HepG2 (cell line): ENCODE results near the gene GANC.

ENCODE experiments used
- ARID2 ChIP-seq: sonication (generic); formaldehyde crosslinking; IDR thresholded peaks from 2 replicates; pipeline ENCODE4 v1.8.1; 2022; ENCODE audit warnings: mild to moderate bottlenecking, missing genetic modification reagents, borderline replicate concordance
- KAT2B ChIP-seq: fragments of 150-350 bp; IDR thresholded peaks from 2 replicates; pipeline ENCODE4 v1.6.1; 2014; ENCODE audit warnings: low read depth, low read length, borderline replicate concordance
- PLRG1 ChIP-seq: fragments of 450-650 bp; conservative IDR thresholded peaks from 2 replicates; pipeline ENCODE4 v1.6.1; 2016
- POLR2A ChIP-seq, 2 experiments: IDR thresholded peaks; 2 replicates each; pipeline ENCODE4 v1.6.1; 2011; ENCODE audit warnings: low read depth in 2 of 2, low read length in 2 of 2, mild to moderate bottlenecking in 1 of 2, moderate library complexity in 1 of 2; ENCODE audit not compliant: insufficient read depth in 1 of 2
- POLR2AphosphoS5 ChIP-seq: IDR thresholded peaks from 2 replicates; pipeline ENCODE4 v1.6.1; 2012; ENCODE audit warnings: low read depth, low read length
- ZNF350 ChIP-seq: sonication (generic); formaldehyde crosslinking; IDR thresholded peaks from 2 replicates; pipeline ENCODE4 v1.4.0; 2020; ENCODE audit warnings: mild to moderate bottlenecking, low read depth, missing genetic modification reagents, borderline replicate concordance
- ZNF75D ChIP-seq: sonication (generic); formaldehyde crosslinking; IDR thresholded peaks from 2 replicates; pipeline ENCODE4 v1.8.1; 2023; ENCODE audit warnings: missing genetic modification reagents, mild to moderate bottlenecking, borderline replicate concordance
- TF ChIP-seq, protein P1 (sequence below): sonication (generic); formaldehyde crosslinking; IDR thresholded peaks from 2 replicates; pipeline ENCODE4 v1.4.0; 2020; ENCODE audit warnings: missing genetic modification reagents
- TF ChIP-seq, protein P2 (sequence below): sonication (generic); formaldehyde crosslinking; IDR thresholded peaks from 2 replicates; pipeline ENCODE4 v1.5.0; 2020; ENCODE audit warnings: mild to moderate bottlenecking, missing genetic modification reagents, moderate library complexity
- TF ChIP-seq, protein P3 (sequence below): sonication (generic); formaldehyde crosslinking; conservative IDR thresholded peaks from 2 replicates; pipeline ENCODE4 v1.8.0; 2022; ENCODE audit warnings: missing genetic modification reagents
- TF ChIP-seq, protein P4 (sequence below): sonication (generic); formaldehyde crosslinking; IDR thresholded peaks from 2 replicates; pipeline ENCODE4 v1.4.0; 2020; ENCODE audit warnings: missing genetic modification reagents
- TF ChIP-seq, protein P5 (sequence below): sonication (generic); formaldehyde crosslinking; conservative IDR thresholded peaks from 2 replicates; pipeline ENCODE4 v1.4.0; 2020; ENCODE audit warnings: missing genetic modification reagents

DNA sequence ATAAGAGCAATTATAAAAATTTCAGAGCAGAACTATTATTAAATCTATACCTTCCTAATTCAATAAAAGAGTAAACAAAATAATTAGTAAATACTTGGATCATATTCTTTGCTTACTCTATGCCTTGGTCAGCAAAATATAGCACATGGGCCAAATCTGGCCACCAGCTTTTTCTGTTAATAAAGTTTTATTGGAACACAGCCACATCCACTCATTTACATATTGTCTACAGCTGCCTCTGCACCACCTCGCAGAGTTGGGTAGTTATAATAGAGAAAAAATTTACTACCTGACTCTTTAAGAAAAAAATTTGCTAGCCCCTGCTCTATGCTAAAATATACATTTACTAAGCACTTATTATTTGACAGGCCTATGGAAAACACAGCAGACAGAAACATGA lies 32.2 kb upstream of the GANC start:
- TF ChIP-seq, protein P1, sequence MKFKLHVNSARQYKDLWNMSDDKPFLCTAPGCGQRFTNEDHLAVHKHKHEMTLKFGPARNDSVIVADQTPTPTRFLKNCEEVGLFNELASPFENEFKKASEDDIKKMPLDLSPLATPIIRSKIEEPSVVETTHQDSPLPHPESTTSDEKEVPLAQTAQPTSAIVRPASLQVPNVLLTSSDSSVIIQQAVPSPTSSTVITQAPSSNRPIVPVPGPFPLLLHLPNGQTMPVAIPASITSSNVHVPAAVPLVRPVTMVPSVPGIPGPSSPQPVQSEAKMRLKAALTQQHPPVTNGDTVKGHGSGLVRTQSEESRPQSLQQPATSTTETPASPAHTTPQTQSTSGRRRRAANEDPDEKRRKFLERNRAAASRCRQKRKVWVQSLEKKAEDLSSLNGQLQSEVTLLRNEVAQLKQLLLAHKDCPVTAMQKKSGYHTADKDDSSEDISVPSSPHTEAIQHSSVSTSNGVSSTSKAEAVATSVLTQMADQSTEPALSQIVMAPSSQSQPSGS (CRISPR knock-in tag), result no peak
- TF ChIP-seq, protein P2, sequence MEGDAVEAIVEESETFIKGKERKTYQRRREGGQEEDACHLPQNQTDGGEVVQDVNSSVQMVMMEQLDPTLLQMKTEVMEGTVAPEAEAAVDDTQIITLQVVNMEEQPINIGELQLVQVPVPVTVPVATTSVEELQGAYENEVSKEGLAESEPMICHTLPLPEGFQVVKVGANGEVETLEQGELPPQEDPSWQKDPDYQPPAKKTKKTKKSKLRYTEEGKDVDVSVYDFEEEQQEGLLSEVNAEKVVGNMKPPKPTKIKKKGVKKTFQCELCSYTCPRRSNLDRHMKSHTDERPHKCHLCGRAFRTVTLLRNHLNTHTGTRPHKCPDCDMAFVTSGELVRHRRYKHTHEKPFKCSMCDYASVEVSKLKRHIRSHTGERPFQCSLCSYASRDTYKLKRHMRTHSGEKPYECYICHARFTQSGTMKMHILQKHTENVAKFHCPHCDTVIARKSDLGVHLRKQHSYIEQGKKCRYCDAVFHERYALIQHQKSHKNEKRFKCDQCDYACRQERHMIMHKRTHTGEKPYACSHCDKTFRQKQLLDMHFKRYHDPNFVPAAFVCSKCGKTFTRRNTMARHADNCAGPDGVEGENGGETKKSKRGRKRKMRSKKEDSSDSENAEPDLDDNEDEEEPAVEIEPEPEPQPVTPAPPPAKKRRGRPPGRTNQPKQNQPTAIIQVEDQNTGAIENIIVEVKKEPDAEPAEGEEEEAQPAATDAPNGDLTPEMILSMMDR (CRISPR knock-in tag), result no peak
- no peak for TF ChIP-seq POLR2AphosphoS5
- TF ChIP-seq KAT2B, result no peak
- no peak for TF ChIP-seq ZNF350 (CRISPR knock-in tag)
- no peak for TF ChIP-seq PLRG1
- TF ChIP-seq, protein P3, sequence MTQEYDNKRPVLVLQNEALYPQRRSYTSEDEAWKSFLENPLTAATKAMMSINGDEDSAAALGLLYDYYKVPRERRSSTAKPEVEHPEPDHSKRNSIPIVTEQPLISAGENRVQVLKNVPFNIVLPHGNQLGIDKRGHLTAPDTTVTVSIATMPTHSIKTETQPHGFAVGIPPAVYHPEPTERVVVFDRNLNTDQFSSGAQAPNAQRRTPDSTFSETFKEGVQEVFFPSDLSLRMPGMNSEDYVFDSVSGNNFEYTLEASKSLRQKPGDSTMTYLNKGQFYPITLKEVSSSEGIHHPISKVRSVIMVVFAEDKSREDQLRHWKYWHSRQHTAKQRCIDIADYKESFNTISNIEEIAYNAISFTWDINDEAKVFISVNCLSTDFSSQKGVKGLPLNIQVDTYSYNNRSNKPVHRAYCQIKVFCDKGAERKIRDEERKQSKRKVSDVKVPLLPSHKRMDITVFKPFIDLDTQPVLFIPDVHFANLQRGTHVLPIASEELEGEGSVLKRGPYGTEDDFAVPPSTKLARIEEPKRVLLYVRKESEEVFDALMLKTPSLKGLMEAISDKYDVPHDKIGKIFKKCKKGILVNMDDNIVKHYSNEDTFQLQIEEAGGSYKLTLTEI, result no peak
- TF ChIP-seq POLR2A (IDR thresholded peaks at IDR 0.05; ENCODE audit: insufficient read depth in 1 of 2, low read depth in 2 of 2, low read length in 2 of 2), result no peak
- TF ChIP-seq, protein P4, sequence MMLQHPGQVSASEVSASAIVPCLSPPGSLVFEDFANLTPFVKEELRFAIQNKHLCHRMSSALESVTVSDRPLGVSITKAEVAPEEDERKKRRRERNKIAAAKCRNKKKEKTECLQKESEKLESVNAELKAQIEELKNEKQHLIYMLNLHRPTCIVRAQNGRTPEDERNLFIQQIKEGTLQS (CRISPR knock-in tag), result no peak
- TF ChIP-seq, protein P5, sequence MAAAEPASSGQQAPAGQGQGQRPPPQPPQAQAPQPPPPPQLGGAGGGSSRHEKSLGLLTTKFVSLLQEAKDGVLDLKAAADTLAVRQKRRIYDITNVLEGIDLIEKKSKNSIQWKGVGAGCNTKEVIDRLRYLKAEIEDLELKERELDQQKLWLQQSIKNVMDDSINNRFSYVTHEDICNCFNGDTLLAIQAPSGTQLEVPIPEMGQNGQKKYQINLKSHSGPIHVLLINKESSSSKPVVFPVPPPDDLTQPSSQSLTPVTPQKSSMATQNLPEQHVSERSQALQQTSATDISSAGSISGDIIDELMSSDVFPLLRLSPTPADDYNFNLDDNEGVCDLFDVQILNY (CRISPR knock-in tag), result no peak
- no peak for TF ChIP-seq ARID2
- TF ChIP-seq ZNF75D (CRISPR knock-in tag), result no peak
